ENCODE measurements around the gene TLE6.

The TLE6 gene

GRCh38 chr19:3005345-3005744, 28.0 kb downstream of the TLE6 start:
- no peak overlapping the region for H3K4me3 ChIP-seq (IDR thresholded peaks at IDR 0.05; ENCODE audit: insufficient read depth, low read depth, low read length)
- H3K4me1 ChIP-seq (ENCODE audit: low read depth, poor library complexity, severe bottlenecking) = peaks cover 7% of the 10 kb centered on the region
- H3K4me2 ChIP-seq = no peak overlapping the region
- TF ChIP-seq, protein P1, sequence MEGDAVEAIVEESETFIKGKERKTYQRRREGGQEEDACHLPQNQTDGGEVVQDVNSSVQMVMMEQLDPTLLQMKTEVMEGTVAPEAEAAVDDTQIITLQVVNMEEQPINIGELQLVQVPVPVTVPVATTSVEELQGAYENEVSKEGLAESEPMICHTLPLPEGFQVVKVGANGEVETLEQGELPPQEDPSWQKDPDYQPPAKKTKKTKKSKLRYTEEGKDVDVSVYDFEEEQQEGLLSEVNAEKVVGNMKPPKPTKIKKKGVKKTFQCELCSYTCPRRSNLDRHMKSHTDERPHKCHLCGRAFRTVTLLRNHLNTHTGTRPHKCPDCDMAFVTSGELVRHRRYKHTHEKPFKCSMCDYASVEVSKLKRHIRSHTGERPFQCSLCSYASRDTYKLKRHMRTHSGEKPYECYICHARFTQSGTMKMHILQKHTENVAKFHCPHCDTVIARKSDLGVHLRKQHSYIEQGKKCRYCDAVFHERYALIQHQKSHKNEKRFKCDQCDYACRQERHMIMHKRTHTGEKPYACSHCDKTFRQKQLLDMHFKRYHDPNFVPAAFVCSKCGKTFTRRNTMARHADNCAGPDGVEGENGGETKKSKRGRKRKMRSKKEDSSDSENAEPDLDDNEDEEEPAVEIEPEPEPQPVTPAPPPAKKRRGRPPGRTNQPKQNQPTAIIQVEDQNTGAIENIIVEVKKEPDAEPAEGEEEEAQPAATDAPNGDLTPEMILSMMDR (conservative IDR thresholded peaks at IDR 0.05; ENCODE audit: low read depth, low read length) = no peak
- H3K79me2 ChIP-seq (ENCODE audit: insufficient read depth, low read depth) = no peaks in the 10 kb centered on the region
- H3K27ac ChIP-seq = no peak overlapping the region
- H2AFZ ChIP-seq (ENCODE audit: low read depth) = no peak overlapping the region
- no peak overlapping the region for H3K9ac ChIP-seq
- H3K27me3 ChIP-seq (ENCODE audit: insufficient read depth, low read depth) = peaks cover 80% of the 10 kb centered on the region
- no peaks in the 10 kb centered on the region for H4K20me1 ChIP-seq (ENCODE audit: insufficient read depth)
- H3K36me3 ChIP-seq (ENCODE audit: insufficient read depth) = no peaks in the 10 kb centered on the region

DNA sequence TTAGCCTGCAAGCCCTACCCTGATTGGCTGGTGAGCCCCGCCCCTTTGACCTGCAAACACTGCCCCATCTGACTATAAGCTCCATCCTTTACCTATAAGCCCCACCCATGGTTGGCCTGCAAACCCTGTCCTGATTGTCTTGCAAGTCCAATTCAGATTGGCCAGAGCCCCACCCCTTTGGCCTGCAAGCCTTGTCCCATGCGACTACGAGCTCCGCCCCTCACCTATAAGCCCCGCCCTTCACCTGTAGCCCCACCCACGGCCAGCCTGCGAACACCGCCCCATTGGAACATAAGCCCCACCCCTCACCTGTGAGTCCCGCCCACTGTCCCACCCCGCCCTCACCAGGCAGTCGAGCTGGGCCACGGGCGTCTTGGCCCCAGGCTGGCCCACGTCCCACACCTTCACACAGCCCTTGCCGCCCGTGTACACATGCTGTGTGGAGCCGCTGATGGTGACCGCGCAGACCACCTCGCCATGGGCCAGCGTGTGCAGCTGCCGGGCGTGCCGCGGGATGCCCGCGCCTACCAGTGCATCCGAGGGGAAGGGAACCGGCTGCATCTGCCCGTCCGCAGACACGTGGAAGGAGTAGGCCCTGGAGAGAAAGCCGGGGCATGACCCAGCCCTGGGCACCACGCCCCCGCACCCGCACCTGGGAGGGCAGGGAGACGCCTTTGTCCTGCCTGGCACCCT, 28.9 kb downstream of the TLE6 start:
- H3K4me2 ChIP-seq = no peak overlapping the region
- H4K20me1 ChIP-seq (ENCODE audit: insufficient read depth) = no peaks in the 10 kb centered on the region
- H2AFZ ChIP-seq (ENCODE audit: low read depth) = no peak overlapping the region
- no peak overlapping the region for H3K27ac ChIP-seq
- peaks cover 80% of the 10 kb centered on the region for H3K27me3 ChIP-seq (ENCODE audit: insufficient read depth, low read depth)
- H3K4me1 ChIP-seq (ENCODE audit: low read depth, poor library complexity, severe bottlenecking) = peaks cover 7% of the 10 kb centered on the region
- H3K4me3 ChIP-seq (IDR thresholded peaks at IDR 0.05; ENCODE audit: insufficient read depth, low read depth, low read length) = no peak overlapping the region
- H3K9ac ChIP-seq = no peak overlapping the region
- no peaks in the 10 kb centered on the region for H3K36me3 ChIP-seq (ENCODE audit: insufficient read depth)
- no peaks in the 10 kb centered on the region for H3K79me2 ChIP-seq (ENCODE audit: insufficient read depth, low read depth)
- TF ChIP-seq, protein P1 (conservative IDR thresholded peaks at IDR 0.05; ENCODE audit: low read depth, low read length) = no peak

GRCh38 chr19:3007975-3008374, 30.6 kb downstream of the TLE6 start:
- H3K27ac ChIP-seq = no peak overlapping the region
- TF ChIP-seq, protein P1 (conservative IDR thresholded peaks at IDR 0.05; ENCODE audit: low read depth, low read length) = no peak
- H3K79me2 ChIP-seq (ENCODE audit: insufficient read depth, low read depth) = no peaks in the 10 kb centered on the region
- no peak overlapping the region for H2AFZ ChIP-seq (ENCODE audit: low read depth)
- no peaks in the 10 kb centered on the region for H3K36me3 ChIP-seq (ENCODE audit: insufficient read depth)
- no peak overlapping the region for H3K9ac ChIP-seq
- H3K4me1 ChIP-seq (ENCODE audit: low read depth, poor library complexity, severe bottlenecking) = peaks cover 7% of the 10 kb centered on the region
- no peaks in the 10 kb centered on the region for H4K20me1 ChIP-seq (ENCODE audit: insufficient read depth)
- no peak overlapping the region for H3K4me2 ChIP-seq
- H3K4me3 ChIP-seq (IDR thresholded peaks at IDR 0.05; ENCODE audit: insufficient read depth, low read depth, low read length) = no peak overlapping the region
- peaks cover 85% of the 10 kb centered on the region for H3K27me3 ChIP-seq (ENCODE audit: insufficient read depth, low read depth)

- Histone ChIP-seq H3K4me1 (ENCODE audit: low read depth, poor library complexity, severe bottlenecking) (peaks cover 7% of the 10 kb centered on the region), H3K27ac (no peak overlapping the region), H3K9ac (no peak overlapping the region), H3K4me3 (IDR thresholded peaks at IDR 0.05; ENCODE audit: insufficient read depth, low read depth, low read length) (no peak overlapping the region), H3K27me3 (ENCODE audit: insufficient read depth, low read depth) (peaks cover 85% of the 10 kb centered on the region), H2AFZ (ENCODE audit: low read depth) (no peak overlapping the region), H3K4me2 (no peak overlapping the region), H4K20me1 (ENCODE audit: insufficient read depth) (no peaks in the 10 kb centered on the region), H3K36me3 (ENCODE audit: insufficient read depth) (no peaks in the 10 kb centered on the region), H3K79me2 (ENCODE audit: insufficient read depth, low read depth) (no peaks in the 10 kb centered on the region)
- TF ChIP-seq, protein P1 (conservative IDR thresholded peaks at IDR 0.05; ENCODE audit: low read depth, low read length) = no peak
Measured at GRCh38 chr19:3008994-3009393, 31.6 kb downstream of the TLE6 start.
